Gastroesophageal sphincter (tissue), 3 donors: ENCODE results near the gene BGN.

Experiments used
- EP300 ChIP-seq: sonication (generic); formaldehyde crosslinking; IDR thresholded peaks from one replicate; pipeline ENCODE4 v1.6.1; 2017; ENCODE audit warnings: antibody characterized with exemption, mild to moderate bottlenecking
- POLR2A ChIP-seq, 2 donors: fragments of 450-650 bp; IDR thresholded peaks; one replicate each; pipeline ENCODE4 v1.6.1; 2017; ENCODE audit warnings: antibody characterized with exemption in 2 of 2, mild to moderate bottlenecking in 2 of 2, moderate library complexity in 1 of 2
- POLR2AphosphoS5 ChIP-seq: sonication (generic); formaldehyde crosslinking; IDR thresholded peaks from one replicate; pipeline ENCODE4 v1.6.1; 2017; ENCODE audit warnings: antibody characterized with exemption
- TF ChIP-seq, protein P1 (sequence below), 4 experiments: fragments of 200-600 bp in 2 of 4; fragments of 450-650 bp in 2 of 4; sonication (generic) in 1 of 4; IDR thresholded peaks; one replicate each; pipeline ENCODE4 v1.5.1; 2017 to 2019; ENCODE audit warnings: antibody characterized with exemption in 4 of 4, mild to moderate bottlenecking in 2 of 4, moderate library complexity in 2 of 4

GRCh38 chrX:153492543-153492942, 2.2 kb upstream of the BGN start:
- TF ChIP-seq, protein P1, sequence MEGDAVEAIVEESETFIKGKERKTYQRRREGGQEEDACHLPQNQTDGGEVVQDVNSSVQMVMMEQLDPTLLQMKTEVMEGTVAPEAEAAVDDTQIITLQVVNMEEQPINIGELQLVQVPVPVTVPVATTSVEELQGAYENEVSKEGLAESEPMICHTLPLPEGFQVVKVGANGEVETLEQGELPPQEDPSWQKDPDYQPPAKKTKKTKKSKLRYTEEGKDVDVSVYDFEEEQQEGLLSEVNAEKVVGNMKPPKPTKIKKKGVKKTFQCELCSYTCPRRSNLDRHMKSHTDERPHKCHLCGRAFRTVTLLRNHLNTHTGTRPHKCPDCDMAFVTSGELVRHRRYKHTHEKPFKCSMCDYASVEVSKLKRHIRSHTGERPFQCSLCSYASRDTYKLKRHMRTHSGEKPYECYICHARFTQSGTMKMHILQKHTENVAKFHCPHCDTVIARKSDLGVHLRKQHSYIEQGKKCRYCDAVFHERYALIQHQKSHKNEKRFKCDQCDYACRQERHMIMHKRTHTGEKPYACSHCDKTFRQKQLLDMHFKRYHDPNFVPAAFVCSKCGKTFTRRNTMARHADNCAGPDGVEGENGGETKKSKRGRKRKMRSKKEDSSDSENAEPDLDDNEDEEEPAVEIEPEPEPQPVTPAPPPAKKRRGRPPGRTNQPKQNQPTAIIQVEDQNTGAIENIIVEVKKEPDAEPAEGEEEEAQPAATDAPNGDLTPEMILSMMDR (IDR thresholded peaks at IDR 0.05): no peak
- no peak for TF ChIP-seq POLR2A (IDR thresholded peaks at IDR 0.05)
- TF ChIP-seq POLR2AphosphoS5: no peak
- no peak for TF ChIP-seq EP300
